PC-9 (cell line): ENCODE data around the gene FNBP1L.

Experiments
- EZH2 ChIP-seq: fragments of 200-600 bp; sonication (generic); IDR thresholded peaks from 2 replicates; pipeline ENCODE4 v1.8.0; 2017; ENCODE audit warnings: antibody characterized with exemption, low read depth
- TF ChIP-seq, protein P1 (sequence below): fragments of 200-600 bp; sonication (generic); conservative IDR thresholded peaks from 2 replicates; pipeline ENCODE4 v1.6.1; 2017; ENCODE audit warnings: mixed run types, antibody characterized with exemption, mild to moderate bottlenecking, moderate library complexity

DNA sequence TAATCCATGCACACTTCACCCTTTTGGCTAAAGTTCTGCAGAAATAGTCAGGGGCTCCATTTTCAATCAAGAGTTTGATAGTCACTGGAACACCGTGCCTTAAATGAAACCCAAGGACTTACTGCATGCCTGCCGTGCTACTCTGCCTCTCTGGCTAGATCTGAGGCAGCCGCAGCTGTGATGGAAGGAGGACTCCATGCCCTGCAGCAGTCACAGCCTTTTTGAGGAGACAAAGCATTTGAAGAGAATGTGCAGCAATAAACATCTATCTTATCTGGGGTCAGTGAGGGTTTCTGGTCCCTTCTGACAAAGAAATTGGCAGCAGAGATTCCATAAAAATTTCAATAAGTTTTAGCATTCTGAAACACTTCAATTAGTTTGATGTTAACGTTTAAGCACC, 155.7 kb downstream of the FNBP1L start:
- TF ChIP-seq, protein P1, sequence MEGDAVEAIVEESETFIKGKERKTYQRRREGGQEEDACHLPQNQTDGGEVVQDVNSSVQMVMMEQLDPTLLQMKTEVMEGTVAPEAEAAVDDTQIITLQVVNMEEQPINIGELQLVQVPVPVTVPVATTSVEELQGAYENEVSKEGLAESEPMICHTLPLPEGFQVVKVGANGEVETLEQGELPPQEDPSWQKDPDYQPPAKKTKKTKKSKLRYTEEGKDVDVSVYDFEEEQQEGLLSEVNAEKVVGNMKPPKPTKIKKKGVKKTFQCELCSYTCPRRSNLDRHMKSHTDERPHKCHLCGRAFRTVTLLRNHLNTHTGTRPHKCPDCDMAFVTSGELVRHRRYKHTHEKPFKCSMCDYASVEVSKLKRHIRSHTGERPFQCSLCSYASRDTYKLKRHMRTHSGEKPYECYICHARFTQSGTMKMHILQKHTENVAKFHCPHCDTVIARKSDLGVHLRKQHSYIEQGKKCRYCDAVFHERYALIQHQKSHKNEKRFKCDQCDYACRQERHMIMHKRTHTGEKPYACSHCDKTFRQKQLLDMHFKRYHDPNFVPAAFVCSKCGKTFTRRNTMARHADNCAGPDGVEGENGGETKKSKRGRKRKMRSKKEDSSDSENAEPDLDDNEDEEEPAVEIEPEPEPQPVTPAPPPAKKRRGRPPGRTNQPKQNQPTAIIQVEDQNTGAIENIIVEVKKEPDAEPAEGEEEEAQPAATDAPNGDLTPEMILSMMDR: no peak
- TF ChIP-seq EZH2: no peak
